Kidney (tissue), 14 donors: ENCODE measurements around the gene COL6A5. TPM values are rescaled to one million over a fixed set of nuclear protein-coding genes. Genes with fewer than 3 reads are reported as not detected.

Source experiments
- DNase-seq, 5 donors: peaks; one replicate each; pipeline ENCODE4 v3.0.0-alpha.2; 2013 to 2020
- FAIRE-seq: peaks from 2 replicates; lab custom pipeline; 2012; peaks lifted over from hg19 to GRCh38; lab: Jason Lieb, UNC
- H3K27ac ChIP-seq, 2 donors: one replicate each; pipeline ENCODE4 v1.7.0; 2013; ENCODE audit warnings: low read depth in 2 of 2, low read length in 2 of 2, inconsistent platforms in 1 of 2
- H3K27me3 ChIP-seq: one replicate; pipeline ENCODE4 v1.7.1; 2013; ENCODE audit warnings: low read length, inconsistent platforms; ENCODE audit not compliant: control insufficient read depth, insufficient read depth
- H3K36me3 ChIP-seq, 3 donors: one replicate each; pipeline versions ENCODE4 v1.7.0 to v1.7.1; 2013; ENCODE audit warnings: low read length in 3 of 3, control low read depth in 1 of 3, inconsistent platforms in 1 of 3; ENCODE audit not compliant: insufficient read depth in 3 of 3, control insufficient read depth in 2 of 3
- H3K4me1 ChIP-seq, 3 donors: one replicate each; pipeline versions ENCODE4 v1.7.0 to v1.7.1; 2013; ENCODE audit warnings: low read length in 3 of 3, inconsistent platforms in 1 of 3, low read depth in 1 of 3; ENCODE audit not compliant: control insufficient read depth in 2 of 3, insufficient read depth in 2 of 3
- H3K4me3 ChIP-seq, 3 donors: one replicate each; pipeline versions ENCODE4 v1.7.0 to v1.8.1; 2013; ENCODE audit warnings: low read length in 3 of 3, control low read depth in 1 of 3, inconsistent platforms in 1 of 3
- H3K9ac ChIP-seq, 3 donors: one replicate each; pipeline versions ENCODE4 v1.7.0 to v1.7.1; 2013; ENCODE audit warnings: low read length in 3 of 3, control low read depth in 1 of 3, inconsistent platforms in 1 of 3
- H3K9me3 ChIP-seq, 3 donors: one replicate each; pipeline versions ENCODE4 v1.7.0 to v1.7.1; 2013; ENCODE audit warnings: low read length in 3 of 3, control low read depth in 1 of 3, inconsistent platforms in 1 of 3; ENCODE audit not compliant: control insufficient read depth in 2 of 3, insufficient read depth in 1 of 3
- CTCF ChIP-seq: IDR thresholded peaks from 3 replicates; pipeline ENCODE4 v1.5.1; 2012; ENCODE audit warnings: mild to moderate bottlenecking, moderate library complexity, borderline replicate concordance; ENCODE audit not compliant: insufficient read depth; ENCODE audit errors: extremely low read depth
- intact Hi-C: fragments of 100-400 bp; cut with DNase I; formaldehyde crosslinking; loops from one replicate; pipeline ENCODE4 v1.11.1; 2022
- polyA plus RNA-seq: library from polyadenylated mRNA; stranded (reverse); fragments of 350-450 nt; fragmentation: Illumina TruSeq; extraction: RNeasy Lipid Tissue Mini Kit (QIAGEN cat#74804); gene quantifications from one replicate; pipeline ENCODE4 v1.2.3, GENCODE V29; 2014; ENCODE audit warnings: low read depth, low replicate concordance; ENCODE audit not compliant: insufficient read depth
- total RNA-seq: library from RNA; stranded (reverse); fragmentation: NEBNext Ultra II Directional; extraction: Animal tissue kit (Norgen Biotek cat#: 25700); gene quantifications from one replicate; pipeline ENCODE4 v1.2.1, GENCODE V29; 2021
- donor health status: control.
- donor health status: control.
- donor health status: control.
- donor health status: control.
- donor health status: control.
- donor health status: DM: yes; HTN: yes; CAD: no.
- donor health status: Normal renal cell carcinoma (clear cell type).

Gene COL6A5
- total and polyA plus RNA-seq, 2 donors from 2014 or later = 0.41 TPM; not detected in 1

GRCh38 chr3:130425484-130425883, 80.0 kb downstream of the COL6A5 start:
- TF ChIP-seq CTCF = no peak
- Histone ChIP-seq H3K4me1 (no peaks in the 10 kb centered on the region), H3K27me3 (no peaks in the 10 kb centered on the region), H3K27ac (no peak overlapping the region), H3K36me3 (no peaks in the 10 kb centered on the region), H3K9ac (no peak overlapping the region), H3K9me3 (no peaks in the 10 kb centered on the region), H3K4me3 (no peak overlapping the region)
- DNase-seq (peak in 2 of 5 donors; percentile 58 to 61), FAIRE-seq (no peak)
- intact Hi-C loops = no loop called here

- Histone ChIP-seq H3K4me1 (no peaks in the 10 kb centered on the region), H3K36me3 (no peaks in the 10 kb centered on the region), H3K27me3 (no peaks in the 10 kb centered on the region), H3K4me3 (no peak overlapping the region), H3K9me3 (no peaks in the 10 kb centered on the region), H3K27ac (no peak overlapping the region), H3K9ac (no peak overlapping the region)
- no peak for TF ChIP-seq CTCF
- intact Hi-C loops = no loop called here
- DNase-seq (peak in 3 of 5 donors; percentile 11 to 55 (median 51)), FAIRE-seq (no peak)
Observed at GRCh38 chr3:130426206-130426605, 80.7 kb downstream of the COL6A5 start.

GRCh38 chr3:130428871-130429712, 83.6 kb downstream of the COL6A5 start:
- Histone ChIP-seq H3K9ac (no peak overlapping the region), H3K27me3 (no peaks in the 10 kb centered on the region), H3K36me3 (no peaks in the 10 kb centered on the region), H3K4me1 (no peaks in the 10 kb centered on the region), H3K27ac (no peak overlapping the region), H3K9me3 (no peaks in the 10 kb centered on the region), H3K4me3 (no peak overlapping the region)
- DNase-seq = no peak
- TF ChIP-seq CTCF = no peak
- no peak for FAIRE-seq
- intact Hi-C loops = no loop called here
